ENCODE measurements around the gene TAF4.
"Not testable (repeated sequence)": the region's sequence is repeated elsewhere in the genome, so short reads cannot be mapped to it uniquely, and the experiment has no call there.

TAF4 gene

GRCh38 chr20:61948586-61949362, 116.9 kb downstream of the TAF4 start:
- H3K4me3 ChIP-seq (ENCODE audit: low read depth, low read length): no peak overlapping the region
- TF ChIP-seq, protein P1, sequence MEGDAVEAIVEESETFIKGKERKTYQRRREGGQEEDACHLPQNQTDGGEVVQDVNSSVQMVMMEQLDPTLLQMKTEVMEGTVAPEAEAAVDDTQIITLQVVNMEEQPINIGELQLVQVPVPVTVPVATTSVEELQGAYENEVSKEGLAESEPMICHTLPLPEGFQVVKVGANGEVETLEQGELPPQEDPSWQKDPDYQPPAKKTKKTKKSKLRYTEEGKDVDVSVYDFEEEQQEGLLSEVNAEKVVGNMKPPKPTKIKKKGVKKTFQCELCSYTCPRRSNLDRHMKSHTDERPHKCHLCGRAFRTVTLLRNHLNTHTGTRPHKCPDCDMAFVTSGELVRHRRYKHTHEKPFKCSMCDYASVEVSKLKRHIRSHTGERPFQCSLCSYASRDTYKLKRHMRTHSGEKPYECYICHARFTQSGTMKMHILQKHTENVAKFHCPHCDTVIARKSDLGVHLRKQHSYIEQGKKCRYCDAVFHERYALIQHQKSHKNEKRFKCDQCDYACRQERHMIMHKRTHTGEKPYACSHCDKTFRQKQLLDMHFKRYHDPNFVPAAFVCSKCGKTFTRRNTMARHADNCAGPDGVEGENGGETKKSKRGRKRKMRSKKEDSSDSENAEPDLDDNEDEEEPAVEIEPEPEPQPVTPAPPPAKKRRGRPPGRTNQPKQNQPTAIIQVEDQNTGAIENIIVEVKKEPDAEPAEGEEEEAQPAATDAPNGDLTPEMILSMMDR (IDR thresholded peaks at IDR 0.05; ENCODE audit: low read depth, low read length, missing control alignments): no peak
- DNase-seq (ENCODE audit: low read depth): no peak

DNA sequence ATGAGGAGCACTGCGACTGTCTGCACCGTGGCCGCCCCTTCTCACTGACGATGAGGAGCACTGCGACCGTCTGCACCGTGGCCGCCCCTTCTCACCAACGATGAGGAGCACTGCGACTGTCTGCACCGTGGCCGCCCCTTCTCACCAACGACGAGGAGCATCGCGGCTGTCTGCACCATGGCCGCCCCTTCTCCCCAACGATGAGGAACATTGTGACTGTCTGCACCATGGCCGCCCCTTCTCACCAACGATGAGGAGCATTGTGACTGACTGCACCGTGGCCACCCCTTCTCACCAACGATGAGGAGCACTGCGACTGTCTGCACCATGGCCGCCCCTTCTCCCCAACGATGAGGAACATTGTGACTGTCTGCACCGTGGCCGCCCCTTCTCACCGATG, 117.6 kb downstream of the TAF4 start:
- not testable (repeated sequence) for H3K4me3 ChIP-seq (ENCODE audit: low read depth, low read length); DNase-seq (ENCODE audit: low read depth)

DNA sequence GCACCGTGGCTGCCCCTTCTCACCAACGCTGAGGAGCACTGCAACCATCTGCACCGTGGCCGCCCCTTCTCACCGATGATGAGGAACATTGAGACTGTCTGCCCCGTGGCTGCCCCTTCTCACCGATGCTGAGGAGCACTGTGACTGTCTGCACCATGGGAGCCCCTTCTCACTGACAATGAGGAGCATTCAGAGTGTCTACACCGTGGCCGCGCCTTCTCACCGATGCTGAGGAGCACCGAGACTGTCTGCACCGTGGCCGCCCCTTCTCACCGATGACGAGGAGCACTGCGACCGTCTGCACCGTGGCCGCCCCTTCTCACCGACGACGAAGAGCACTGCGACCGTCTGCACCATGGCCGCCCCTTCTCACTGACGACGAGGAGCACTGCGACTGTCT, 120.2 kb downstream of the TAF4 start:
- H3K4me3 ChIP-seq (ENCODE audit: low read depth, low read length); DNase-seq (ENCODE audit: low read depth): not testable (repeated sequence)

GRCh38 chr20:61944967-61945366, 120.7 kb downstream of the TAF4 start:
- H3K4me3 ChIP-seq (ENCODE audit: low read depth, low read length); DNase-seq (ENCODE audit: low read depth): not testable (repeated sequence)

GRCh38 chr20:61942526-61942925, 123.2 kb downstream of the TAF4 start:
- DNase-seq (ENCODE audit: low read depth): no peak
- TF ChIP-seq, protein P1 (IDR thresholded peaks at IDR 0.05; ENCODE audit: low read depth, low read length, missing control alignments): no peak
- H3K4me3 ChIP-seq (ENCODE audit: low read depth, low read length): no peak overlapping the region

GRCh38 chr20:61941721-61942405, 123.8 kb downstream of the TAF4 start:
- TF ChIP-seq, protein P1 (IDR thresholded peaks at IDR 0.05; ENCODE audit: low read depth, low read length, missing control alignments): no peak
- DNase-seq (ENCODE audit: low read depth): no peak
- H3K4me3 ChIP-seq (ENCODE audit: low read depth, low read length): no peak overlapping the region

DNA sequence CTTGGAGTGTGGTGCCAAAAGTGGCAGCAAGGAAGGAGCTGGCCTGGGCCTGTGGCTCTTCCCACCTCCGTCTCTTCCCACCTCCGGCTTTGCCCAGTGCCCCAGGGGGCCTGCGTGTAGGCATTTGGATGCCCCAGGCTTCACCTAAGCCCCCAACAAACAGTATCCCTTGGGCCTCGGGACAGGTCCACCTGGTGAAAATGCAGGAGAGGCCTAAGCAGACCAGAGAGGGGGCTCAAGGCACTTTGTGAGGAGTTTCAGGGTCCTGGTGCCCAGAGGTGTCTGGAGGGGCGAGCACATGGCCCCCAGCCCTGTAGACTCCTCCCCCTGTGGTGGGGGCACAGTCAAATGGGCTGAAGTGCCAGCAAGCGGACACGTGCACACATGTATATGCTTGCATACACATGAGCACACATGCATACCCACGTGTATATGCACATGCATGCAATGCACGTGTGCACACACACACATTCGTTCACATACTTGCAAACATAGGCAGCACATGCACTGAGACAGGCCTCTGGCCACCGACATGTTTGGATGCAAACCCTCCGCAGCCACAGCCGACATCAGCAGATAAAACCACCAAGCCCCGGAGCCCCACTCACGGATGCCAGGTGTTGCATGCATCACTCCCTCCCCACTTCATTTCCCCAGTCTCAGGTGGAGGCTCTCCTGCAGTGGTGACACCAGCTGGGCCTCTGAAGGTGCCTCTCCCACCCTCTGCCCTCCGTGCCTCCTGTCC, 124.5 kb downstream of the TAF4 start:
- TF ChIP-seq, protein P1 (IDR thresholded peaks at IDR 0.05; ENCODE audit: low read depth, low read length, missing control alignments): no peak
- no peak overlapping the region for H3K4me3 ChIP-seq (ENCODE audit: low read depth, low read length)
- DNase-seq (ENCODE audit: low read depth): no peak

DNA sequence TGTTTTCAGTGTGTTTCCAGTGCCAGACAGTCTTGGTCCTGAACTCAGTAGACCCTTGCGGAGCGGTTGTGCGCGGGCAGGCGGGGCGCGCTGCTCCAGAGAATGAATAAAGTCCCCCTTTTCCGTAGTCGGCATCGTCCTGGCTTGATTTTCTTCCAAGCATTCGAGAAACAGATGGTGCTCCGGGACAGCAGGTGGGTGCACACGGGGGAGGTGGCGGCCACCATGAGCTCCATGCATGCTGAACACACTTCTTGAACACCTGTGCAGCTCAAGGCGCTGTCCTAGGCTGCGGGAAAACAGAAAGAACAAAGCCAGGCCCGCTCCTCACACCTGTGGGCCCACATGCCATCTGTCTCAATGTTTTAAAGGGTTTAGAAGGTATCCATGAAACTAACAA, 125.2 kb downstream of the TAF4 start:
- TF ChIP-seq, protein P1 (IDR thresholded peaks at IDR 0.05; ENCODE audit: low read depth, low read length, missing control alignments): no peak
- no peak for DNase-seq (ENCODE audit: low read depth)
- H3K4me3 ChIP-seq (ENCODE audit: low read depth, low read length): no peak overlapping the region

Data from GM12864 (cell line).